Measurements from ENCODE around the gene KCNK7. TPM values are rescaled to one million over a fixed set of nuclear protein-coding genes. Genes with fewer than 3 reads are reported as not detected.
A peak's percentile ranks its signal among the peaks of the same experiment; 100 is the strongest.
"Not testable (repeated sequence)": the region's sequence is repeated elsewhere in the genome, so short reads cannot be mapped to it uniquely, and the experiment has no call there.

The KCNK7 gene
- total RNA-seq, 1 experiment from 2014 or later, result 0.52 TPM

DNA sequence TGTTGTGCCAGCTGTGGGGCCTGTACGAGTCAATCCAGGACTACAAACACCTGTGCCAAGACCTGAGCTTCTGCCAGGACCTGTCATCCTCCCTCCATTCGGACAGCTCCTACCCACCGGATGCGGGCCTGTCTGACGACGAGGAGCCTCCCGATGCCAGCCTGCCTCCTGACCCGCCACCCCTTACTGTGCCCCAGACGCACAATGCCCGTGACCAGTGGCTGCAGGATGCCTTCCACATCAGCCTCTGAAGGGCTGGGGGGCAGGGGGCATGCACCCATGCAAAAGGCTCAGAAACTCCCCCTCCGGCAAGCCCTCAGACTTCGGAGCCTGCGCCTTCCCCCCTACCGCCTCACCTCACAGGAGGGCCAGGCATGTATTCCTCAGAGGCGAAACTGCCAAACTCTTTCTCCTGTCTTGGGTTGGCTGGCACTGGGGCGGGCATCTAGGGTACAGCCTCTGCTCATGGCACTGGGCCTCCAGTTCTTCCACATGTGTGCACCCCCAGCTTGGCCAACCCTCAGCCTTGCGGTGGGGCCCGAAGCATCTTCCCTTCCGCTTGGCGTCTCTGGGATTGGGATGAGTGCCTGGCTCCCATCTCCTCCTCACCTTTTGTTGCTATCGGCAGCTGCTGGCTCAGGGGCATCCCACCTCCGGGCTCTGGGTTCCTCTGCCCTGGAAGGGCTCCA is 22.1 kb downstream of the KCNK7 start:
- DNase-seq (ENCODE audit: low read depth), result no peak

DNA sequence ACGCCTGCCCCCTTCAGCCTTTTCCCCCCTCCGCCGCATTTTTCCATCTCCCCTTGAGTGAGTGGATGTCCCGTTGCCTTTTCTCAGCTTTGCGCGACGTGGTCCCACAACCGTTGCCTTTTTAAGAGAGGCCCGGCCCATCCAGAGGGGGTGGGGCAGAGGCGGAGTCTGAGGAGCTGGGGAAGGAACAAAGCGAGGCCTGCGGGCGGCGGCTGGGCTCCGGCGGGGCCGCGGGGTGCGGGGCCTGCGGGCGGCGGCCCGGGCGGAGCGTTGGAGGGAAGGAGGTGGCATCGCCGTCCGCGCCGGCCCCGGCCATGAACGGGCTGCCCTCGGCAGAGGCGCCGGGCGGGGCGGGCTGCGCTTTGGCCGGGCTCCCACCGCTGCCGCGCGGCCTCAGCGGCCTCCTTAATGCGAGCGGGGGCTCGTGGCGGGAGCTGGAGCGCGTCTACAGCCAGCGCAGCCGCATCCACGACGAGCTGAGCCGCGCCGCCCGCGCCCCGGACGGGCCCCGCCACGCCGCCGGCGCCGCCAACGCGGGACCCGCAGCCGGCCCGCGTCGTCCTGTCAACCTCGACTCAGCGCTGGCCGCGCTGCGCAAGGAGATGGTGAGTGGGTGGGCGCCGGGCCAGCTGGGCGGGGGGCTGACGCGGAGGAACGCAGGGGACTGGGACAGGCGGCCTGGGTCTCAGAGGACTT is 23.1 kb downstream of the KCNK7 start, which contains the start of gene FAM89B:
FAM89B (plus strand) TSS at position 183 of the 696 bp plus-strand sequence; CDS start at position 315, 132 bp downstream.
- peak; percentile 85 for DNase-seq (ENCODE audit: low read depth)

DNA sequence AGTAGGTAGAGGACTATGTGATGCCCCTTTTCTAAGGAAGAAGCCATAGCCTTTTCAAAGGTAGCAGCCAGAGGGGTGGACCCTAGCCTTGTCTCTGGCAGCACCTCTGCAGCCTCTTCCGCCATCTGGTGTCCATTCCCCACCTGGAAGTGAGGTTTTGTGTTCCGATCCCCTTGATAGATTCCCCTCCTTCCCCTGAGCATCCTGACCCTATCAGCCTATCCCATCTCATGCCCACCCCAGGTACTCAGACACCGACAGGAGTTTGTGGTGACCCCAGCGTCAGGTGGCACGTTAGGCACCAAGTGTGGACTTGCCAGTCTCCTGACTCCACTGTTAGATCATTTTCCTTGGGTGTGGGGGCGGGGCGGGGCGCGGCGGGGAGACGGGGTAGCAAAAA is 23.7 kb downstream of the KCNK7 start:
- peak; percentile 74 for DNase-seq (ENCODE audit: low read depth)

DNA sequence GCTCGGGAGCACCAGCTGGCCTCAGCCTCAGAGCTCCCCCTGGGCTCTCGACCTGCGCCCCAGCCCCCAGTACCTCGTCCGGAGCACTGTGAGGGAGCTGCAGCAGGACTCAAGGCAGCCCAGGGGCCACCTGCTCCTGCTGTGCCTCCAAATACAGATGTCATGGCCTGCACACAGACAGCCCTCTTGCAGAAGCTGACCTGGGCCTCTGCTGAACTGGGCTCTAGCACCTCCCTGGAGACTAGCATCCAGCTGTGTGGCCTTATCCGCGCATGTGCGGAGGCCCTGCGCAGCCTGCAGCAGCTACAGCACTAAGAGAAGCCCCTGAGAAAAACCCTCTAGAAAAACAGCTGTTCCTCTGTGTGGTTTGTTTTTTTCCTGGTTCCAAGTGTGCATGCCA is 24.2 kb downstream of the KCNK7 start:
- DNase-seq (ENCODE audit: low read depth), result no peak

GRCh38 chr11:65569973-65570918 is 25.4 kb downstream of the KCNK7 start, which contains the start of gene ZNRD2:
Gene ZNRD2 (plus strand): TSS chr11:65570477. CDS start chr11:65570492, 15 bp downstream.
- DNase-seq (ENCODE audit: low read depth), result peak; percentile 98

DNA sequence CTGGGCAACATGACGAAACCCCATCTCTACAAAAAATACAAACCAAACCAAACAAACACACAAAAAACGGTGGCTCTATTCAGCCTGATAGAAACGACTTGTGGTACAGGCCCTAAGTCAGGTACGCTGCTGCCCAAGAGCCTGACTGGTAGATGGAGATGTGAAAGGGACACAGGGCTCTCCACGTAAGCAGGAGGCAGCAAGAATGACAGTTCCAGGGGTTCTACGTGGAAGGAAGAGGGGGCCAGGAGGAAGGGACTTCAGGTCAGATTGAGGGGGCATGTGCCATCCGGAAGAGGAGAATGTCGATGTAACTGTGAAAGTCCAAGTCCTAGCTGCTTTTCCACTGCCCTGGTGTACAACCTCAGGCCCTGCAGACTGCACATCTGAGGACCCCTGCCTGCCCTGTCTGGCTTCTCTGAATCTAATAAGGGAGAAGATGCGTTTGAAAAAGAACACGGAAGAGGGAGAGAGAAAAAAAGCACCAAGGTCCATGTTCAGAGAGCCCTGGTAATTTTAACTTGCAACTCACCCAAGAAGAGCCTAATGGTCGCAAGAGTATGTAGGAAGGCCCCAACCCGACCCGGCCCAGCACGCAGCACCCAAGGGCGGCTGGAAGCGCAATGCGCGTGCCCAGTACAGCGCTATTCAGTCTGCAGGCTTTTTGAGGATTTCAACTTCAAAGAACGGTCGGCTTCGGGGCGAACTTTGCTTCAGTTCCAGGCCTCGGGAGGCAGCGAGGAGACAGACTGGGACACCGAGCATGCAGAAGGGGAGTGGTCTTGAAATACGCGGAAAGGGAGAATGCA is 26.2 kb downstream of the KCNK7 start:
- no peak for DNase-seq (ENCODE audit: low read depth)

DNA sequence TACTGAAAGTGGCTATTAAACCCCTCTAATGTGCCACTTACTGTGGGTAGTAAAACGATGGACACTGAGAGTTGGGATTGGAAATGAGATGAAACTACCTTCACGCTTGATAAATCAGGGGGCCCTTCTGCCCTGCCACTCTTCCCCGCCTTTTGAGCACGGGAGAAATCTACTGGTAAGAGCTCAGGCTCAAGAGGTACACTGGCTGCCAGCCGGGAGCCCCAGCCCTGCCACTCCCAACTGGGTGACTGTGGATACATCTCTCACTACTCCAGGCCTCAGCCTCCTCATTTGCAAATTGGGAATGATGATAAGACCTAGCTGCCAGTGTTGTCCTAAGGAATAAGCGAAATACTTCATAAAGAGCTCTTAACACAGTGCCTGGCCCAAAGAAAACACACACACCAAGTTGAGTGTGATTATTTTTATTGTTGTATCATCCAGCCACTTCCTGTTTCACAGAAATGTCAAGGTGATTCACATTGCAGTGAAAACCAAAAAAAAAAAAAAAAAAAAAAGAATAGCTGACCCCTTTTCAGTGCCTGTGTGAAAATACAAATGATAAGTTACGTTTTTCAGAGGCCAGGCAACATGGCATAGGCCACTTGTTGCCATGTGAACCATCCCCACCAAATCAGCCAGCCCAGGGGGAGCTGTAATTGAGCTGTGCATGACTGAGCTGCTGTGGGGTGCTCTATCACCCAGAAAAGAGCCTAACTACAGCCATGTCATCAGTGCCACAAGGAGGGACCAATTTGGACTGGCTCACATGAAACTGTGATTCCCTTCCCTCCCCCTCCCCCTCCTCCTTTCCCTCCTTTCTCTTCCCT is 29.8 kb downstream of the KCNK7 start:
- peak; percentile 66 for DNase-seq (ENCODE audit: low read depth)

DNA sequence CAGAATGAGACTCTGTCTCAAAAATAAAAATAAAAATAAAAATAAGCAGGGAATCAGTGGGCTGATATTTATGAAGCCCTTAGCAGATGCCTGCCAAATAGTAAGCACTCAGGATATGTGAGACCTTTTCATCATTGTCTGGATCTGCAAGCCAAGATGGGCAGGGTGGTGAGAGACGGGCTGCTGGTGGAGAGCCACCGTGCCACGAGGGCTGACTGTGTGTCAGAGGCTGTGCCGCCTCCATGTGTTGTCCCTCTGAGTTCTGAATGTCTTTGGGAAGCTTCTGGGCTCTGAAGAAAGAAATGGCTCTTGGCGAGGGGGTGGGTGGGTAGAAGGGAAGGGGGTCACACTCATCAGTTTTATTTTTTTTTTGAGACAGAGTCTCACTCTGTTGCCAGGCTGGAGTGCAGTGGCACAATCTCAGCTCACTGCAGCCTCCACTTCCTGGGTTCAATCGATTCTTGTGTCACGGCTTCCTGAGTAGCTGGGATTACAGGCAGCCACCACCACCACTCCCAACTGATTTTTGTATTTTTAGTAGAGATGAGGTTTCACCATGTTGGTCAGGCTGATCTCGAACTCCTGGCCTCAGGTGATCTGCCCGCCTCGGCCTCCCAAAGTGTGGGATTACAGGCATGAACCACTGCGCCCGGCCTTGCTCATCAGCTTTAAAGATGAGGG is 30.6 kb downstream of the KCNK7 start:
- not testable (repeated sequence) for DNase-seq (ENCODE audit: low read depth)

DNA sequence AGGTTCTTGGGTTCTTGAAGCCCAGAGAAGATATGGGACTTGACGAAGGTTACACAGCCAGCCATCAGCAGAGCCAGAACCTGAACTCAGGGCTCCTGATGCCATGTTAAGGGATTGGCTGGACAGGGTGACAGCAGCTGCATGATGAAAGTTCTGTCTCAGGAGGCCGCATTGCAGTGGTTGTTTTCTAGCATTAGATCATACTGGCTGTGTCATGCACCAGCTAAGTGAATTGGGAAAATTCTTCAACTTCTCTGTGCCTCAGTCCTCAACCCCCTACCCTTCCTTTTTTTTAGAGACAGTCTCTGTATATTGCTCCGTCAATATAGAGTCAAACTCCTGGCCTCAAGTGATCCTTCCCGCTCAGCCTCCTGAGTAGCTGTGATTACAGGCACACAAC is 32.0 kb downstream of the KCNK7 start:
- DNase-seq (ENCODE audit: low read depth), result no peak

- DNase-seq (ENCODE audit: low read depth), result no peak
Measured at GRCh38 chr11:65562788-65563187, 32.8 kb downstream of the KCNK7 start.

- no peak for DNase-seq (ENCODE audit: low read depth)
Measured at GRCh38 chr11:65562020-65562419, 33.6 kb downstream of the KCNK7 start.

GRCh38 chr11:65560555-65561418 is 34.8 kb downstream of the KCNK7 start:
- DNase-seq (ENCODE audit: low read depth), result peak; percentile 85

- peak; percentile 93 for DNase-seq (ENCODE audit: low read depth)
Measured at GRCh38 chr11:65559951-65560537, 35.6 kb downstream of the KCNK7 start.

DNA sequence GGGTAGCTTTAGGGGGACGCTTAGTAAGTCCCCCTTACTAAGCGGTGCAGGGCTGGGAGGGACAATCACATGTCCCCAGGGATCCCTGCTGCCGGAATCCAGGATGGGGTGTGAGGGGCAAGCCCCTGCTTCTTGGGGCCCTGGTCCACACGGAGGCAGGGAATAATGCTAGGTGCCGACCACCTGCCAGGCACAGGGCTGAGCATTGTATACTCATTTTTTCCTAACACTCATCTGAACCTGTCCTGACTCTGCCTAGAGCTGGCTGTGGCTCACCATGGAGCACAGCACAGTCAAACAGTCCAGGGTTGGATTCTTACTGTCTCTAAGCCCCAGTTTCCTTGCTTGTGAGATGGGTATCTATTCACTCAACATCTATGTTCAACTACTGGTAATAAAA is 36.1 kb downstream of the KCNK7 start:
- no peak for DNase-seq (ENCODE audit: low read depth)

- peak; percentile 50 for DNase-seq (ENCODE audit: low read depth)
Measured at GRCh38 chr11:65558930-65559509, 36.6 kb downstream of the KCNK7 start.

DNA sequence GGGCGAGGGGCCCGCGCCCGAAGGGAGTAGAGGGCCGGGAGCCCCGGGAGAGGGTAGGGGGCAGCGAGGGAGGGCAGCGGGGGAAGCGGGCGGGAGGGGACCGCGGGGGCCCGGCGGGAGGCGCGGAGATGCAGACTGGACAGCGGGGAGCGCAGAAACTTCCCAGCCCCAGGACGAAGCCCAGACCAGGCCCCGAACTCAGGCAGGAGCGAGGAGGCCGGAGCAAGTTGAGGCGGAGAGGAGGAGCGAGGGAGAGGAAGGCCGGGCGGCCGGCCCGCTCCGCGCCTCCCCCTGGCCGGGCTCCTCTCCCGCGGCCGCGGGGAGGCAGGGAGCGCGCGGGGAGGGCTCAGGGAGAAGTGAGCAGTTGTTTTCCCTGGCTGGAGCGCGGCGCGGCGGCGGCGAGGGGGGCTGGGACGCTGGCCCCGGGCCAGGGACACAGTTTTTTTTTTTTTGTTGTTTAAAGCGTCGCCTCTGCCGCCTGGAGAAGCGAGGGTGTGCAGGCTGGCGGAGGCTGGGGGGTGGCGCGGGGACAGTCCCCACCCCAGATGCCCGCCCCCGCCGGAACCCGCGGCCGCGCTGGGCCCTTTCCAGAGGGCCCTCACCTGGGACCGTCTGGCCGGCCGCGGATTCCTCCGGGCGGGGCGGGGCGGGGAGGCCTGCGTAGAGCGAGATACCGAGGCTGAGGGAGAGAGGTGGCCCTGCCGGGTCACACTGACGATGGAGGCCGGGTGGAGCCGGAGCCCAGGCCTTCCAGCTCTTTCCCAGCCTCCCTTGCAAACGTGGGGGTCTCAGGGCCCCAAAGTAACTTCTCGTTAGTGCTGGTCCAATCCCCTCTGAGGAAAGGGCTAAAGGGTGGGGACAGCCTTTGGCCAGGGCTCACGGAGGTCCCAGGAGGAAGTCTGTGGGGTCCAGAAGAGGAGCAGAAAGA is 37.3 kb downstream of the KCNK7 start, which contains the start of gene LTBP3:
LTBP3 (minus strand) TSS at position 358 of the 928 bp plus-strand sequence. CDS start 400 bp downstream, outside the sequence.
- peak; percentile 86 for DNase-seq (ENCODE audit: low read depth)

Data from M059J (cell line).